Kidney epithelial cell (primary cell): ENCODE measurements around the gene NRARP. TPM values are rescaled to one million over a fixed set of nuclear protein-coding genes. Genes with fewer than 3 reads are reported as not detected.
"Not testable (repeated sequence)": the region's sequence is repeated elsewhere in the genome, so short reads cannot be mapped to it uniquely, and the experiment has no call there.

Source experiments
- DNase-seq: peaks from one replicate; pipeline ENCODE4 v3.0.0-alpha.2; 2010; ENCODE audit warnings: low read depth
- H3K27me3 ChIP-seq: 2 replicates; pipeline ENCODE4 v1.6.0; 2011; ENCODE audit warnings: low read length; ENCODE audit not compliant: control insufficient read depth, insufficient read depth
- H3K36me3 ChIP-seq: 2 replicates; pipeline ENCODE4 v1.5.1; 2011; ENCODE audit warnings: low read length; ENCODE audit not compliant: control insufficient read depth, insufficient read depth
- H3K4me3 ChIP-seq: 2 replicates; pipeline ENCODE4 v1.5.1; 2011; ENCODE audit warnings: low read depth, mild to moderate bottlenecking, control low read depth, low read length
- CTCF ChIP-seq: IDR thresholded peaks from 2 replicates; pipeline ENCODE4 v1.5.1; 2011; ENCODE audit warnings: mild to moderate bottlenecking, moderate library complexity, low read length, control low read depth, inconsistent platforms; ENCODE audit not compliant: insufficient read depth, poor library complexity, severe bottlenecking
- total RNA-seq: library from RNA; depleted of rRNA; stranded (reverse); fragments of >200 nt; gene quantifications from 2 replicates; pipeline ENCODE4 v1.2.3, GENCODE V29; 2015

Gene NRARP
- total RNA-seq, 1 donor from 2014 or later: 8.4 TPM

DNA sequence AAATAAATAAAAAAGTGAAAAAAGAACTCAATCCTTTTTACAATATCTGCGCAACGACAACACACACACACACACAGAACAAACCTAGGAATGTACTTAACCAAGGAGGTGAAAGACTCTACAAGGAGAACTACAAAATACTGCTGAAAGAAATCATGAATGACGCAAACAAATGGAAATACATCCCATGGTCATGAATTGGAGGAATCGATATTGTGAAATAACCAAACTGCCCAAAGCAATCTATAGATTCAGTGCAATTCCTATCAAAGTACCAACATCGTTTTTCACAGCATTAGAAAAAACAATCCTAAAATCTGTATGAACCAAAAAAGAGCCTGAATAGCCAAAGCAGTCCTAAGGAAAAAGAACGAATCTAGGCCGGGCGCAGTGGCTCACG is 29.9 kb upstream of the NRARP start:
- Histone ChIP-seq H3K36me3 (no peaks in the 10 kb centered on the region), H3K27me3 (no peaks in the 10 kb centered on the region), H3K4me3 (no peak overlapping the region)
- TF ChIP-seq CTCF: no peak
- DNase-seq: no peak

- TF ChIP-seq CTCF: no peak
- DNase-seq: no peak
- Histone ChIP-seq H3K36me3 (no peaks in the 10 kb centered on the region), H3K27me3 (no peaks in the 10 kb centered on the region), H3K4me3 (no peak overlapping the region)
Observed at GRCh38 chr9:137330689-137331088, 28.6 kb upstream of the NRARP start.

- not testable (repeated sequence) for H3K4me3 ChIP-seq, H3K36me3 ChIP-seq, H3K27me3 ChIP-seq, DNase-seq
Observed at GRCh38 chr9:137329590-137329989, 27.5 kb upstream of the NRARP start.

GRCh38 chr9:137327641-137328550 is 25.8 kb upstream of the NRARP start:
- H3K27me3 ChIP-seq, DNase-seq, H3K4me3 ChIP-seq, H3K36me3 ChIP-seq: not testable (repeated sequence)

- no peak overlapping the region for H3K4me3 ChIP-seq
Observed at GRCh38 chr9:137326445-137327065, 24.5 kb upstream of the NRARP start.

GRCh38 chr9:137325799-137326198 is 23.7 kb upstream of the NRARP start:
- DNase-seq: no peak
- Histone ChIP-seq H3K36me3 (no peaks in the 10 kb centered on the region), H3K4me3 (no peak overlapping the region), H3K27me3 (no peaks in the 10 kb centered on the region)
- no peak for TF ChIP-seq CTCF

More at GRCh38 chr9:137326445-137327065, 24.5 kb upstream of the NRARP start:
- no peak for TF ChIP-seq CTCF
- H3K36me3 ChIP-seq: no peaks in the 10 kb centered on the region
- H3K27me3 ChIP-seq: no peaks in the 10 kb centered on the region
- no peak for DNase-seq
